Endothelial cell (in vitro differentiated cells): Measurements from ENCODE around the gene AKAP8L. TPM values are rescaled to one million over a fixed set of nuclear protein-coding genes. Genes with fewer than 3 reads are reported as not detected.

ENCODE experiments used
- DNase-seq: peaks from one replicate; pipeline ENCODE4 v3.0.0; 2021; ENCODE audit warnings: low spot score
- H3K27ac Mint-ChIP-seq: one replicate; pipeline ENCODE4 v1.8.0; 2021; ENCODE audit warnings: mixed read lengths, inconsistent platforms; ENCODE audit not compliant: unreplicated experiment
- H3K27me3 Mint-ChIP-seq: one replicate; pipeline ENCODE4 v1.8.0; 2021; ENCODE audit warnings: mild to moderate bottlenecking, moderate library complexity, mixed read lengths, inconsistent platforms; ENCODE audit not compliant: unreplicated experiment
- H3K36me3 Mint-ChIP-seq: one replicate; pipeline ENCODE4 v1.8.0; 2021; ENCODE audit warnings: mild to moderate bottlenecking, low read depth, mixed read lengths, inconsistent platforms; ENCODE audit not compliant: unreplicated experiment
- H3K4me1 Mint-ChIP-seq: one replicate; pipeline ENCODE4 v1.8.0; 2021; ENCODE audit warnings: mild to moderate bottlenecking, mixed read lengths, inconsistent platforms; ENCODE audit not compliant: unreplicated experiment
- H3K4me3 Mint-ChIP-seq: one replicate; pipeline ENCODE4 v1.8.0; 2021; ENCODE audit warnings: mild to moderate bottlenecking, mixed read lengths, inconsistent platforms; ENCODE audit not compliant: unreplicated experiment
- H3K9me3 Mint-ChIP-seq: one replicate; pipeline ENCODE4 v1.8.0; 2021; ENCODE audit warnings: mixed read lengths, inconsistent platforms; ENCODE audit not compliant: unreplicated experiment
- total RNA-seq: library from RNA; stranded (reverse); fragmentation: NEBNext Ultra II Directional; extraction: Animal tissue kit (Norgen Biotek cat#: 25700); gene quantifications from one replicate; pipeline ENCODE4 v1.2.1, GENCODE V29; 2021; ENCODE audit not compliant: unreplicated experiment
- TF ChIP-seq, protein P1 (sequence below): fragments of 200-600 bp; sonication (generic); IDR thresholded peaks from one replicate; pipeline ENCODE4 v1.5.0; 2021; ENCODE audit warnings: antibody characterized with exemption; ENCODE audit not compliant: unreplicated experiment

Gene AKAP8L
- total RNA-seq, 1 donor from 2014 or later: 160 TPM

DNA sequence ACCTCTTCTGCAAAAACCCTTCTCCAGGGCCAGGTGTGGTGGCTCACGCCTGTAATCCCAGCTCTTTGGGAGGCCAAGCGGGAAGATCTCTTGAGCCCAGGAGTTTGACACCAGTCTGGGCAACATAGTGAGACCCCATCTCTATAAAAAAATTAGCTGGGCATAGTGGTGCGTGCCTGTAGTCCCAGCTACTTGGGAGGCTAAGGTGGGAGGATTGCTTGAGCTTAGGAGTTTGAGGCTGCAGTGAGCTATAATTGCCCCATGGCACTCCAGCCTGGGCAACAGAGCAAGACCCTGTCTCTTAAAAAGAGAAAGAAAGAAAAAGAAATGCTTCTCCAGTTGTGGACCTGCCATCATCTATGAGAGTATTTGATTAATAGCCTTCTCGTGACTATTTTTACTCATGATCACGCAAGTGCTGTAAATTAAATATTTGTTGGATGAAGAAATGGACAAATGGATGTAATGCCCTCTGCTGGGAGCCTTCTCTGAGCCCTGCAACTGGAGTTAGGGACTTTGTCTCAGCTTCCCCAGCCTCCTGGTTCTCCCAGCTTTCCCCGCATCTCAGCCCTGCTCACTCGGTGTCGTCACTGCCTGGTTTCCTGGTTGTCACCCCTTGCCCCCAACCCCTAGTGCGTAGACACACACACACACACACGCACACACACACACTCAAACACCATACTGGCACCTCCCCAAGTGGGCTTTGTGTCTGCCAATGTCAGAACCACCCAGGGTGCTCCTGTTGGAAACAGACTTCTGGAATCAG, 18.8 kb upstream of the AKAP8L start:
- H3K36me3 Mint-ChIP-seq: no peaks in the 10 kb centered on the region
- peaks cover 9% of the 10 kb centered on the region for H3K27me3 Mint-ChIP-seq
- TF ChIP-seq, protein P1, sequence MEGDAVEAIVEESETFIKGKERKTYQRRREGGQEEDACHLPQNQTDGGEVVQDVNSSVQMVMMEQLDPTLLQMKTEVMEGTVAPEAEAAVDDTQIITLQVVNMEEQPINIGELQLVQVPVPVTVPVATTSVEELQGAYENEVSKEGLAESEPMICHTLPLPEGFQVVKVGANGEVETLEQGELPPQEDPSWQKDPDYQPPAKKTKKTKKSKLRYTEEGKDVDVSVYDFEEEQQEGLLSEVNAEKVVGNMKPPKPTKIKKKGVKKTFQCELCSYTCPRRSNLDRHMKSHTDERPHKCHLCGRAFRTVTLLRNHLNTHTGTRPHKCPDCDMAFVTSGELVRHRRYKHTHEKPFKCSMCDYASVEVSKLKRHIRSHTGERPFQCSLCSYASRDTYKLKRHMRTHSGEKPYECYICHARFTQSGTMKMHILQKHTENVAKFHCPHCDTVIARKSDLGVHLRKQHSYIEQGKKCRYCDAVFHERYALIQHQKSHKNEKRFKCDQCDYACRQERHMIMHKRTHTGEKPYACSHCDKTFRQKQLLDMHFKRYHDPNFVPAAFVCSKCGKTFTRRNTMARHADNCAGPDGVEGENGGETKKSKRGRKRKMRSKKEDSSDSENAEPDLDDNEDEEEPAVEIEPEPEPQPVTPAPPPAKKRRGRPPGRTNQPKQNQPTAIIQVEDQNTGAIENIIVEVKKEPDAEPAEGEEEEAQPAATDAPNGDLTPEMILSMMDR: no peak
- H3K4me3 Mint-ChIP-seq: peak overlapping the region; percentile 25
- no peaks in the 10 kb centered on the region for H3K9me3 Mint-ChIP-seq
- peaks cover 7% of the 10 kb centered on the region for H3K4me1 Mint-ChIP-seq
- DNase-seq: no peak
- no peak overlapping the region for H3K27ac Mint-ChIP-seq

DNA sequence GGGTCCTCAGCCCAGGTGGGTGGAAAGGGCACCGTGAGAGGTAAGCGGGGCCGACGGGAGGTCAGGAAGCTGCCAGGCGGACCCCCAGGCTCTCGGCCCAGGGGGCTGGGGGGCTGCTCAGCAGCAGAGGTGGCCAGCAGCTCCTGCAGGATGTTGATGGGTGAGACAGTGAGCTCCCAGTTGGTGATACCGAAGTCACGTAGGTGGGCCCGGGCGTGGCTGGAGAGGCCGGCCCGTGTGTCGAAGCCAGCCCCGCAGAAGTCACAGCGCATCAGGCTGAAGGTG, 18.0 kb upstream of the AKAP8L start:
- Mint-ChIP-seq H3K4me3 (no peak overlapping the region), H3K9me3 (no peaks in the 10 kb centered on the region), H3K4me1 (peaks cover 9% of the 10 kb centered on the region), H3K36me3 (peaks cover 2% of the 10 kb centered on the region), H3K27ac (no peak overlapping the region), H3K27me3 (peaks cover 12% of the 10 kb centered on the region)
- TF ChIP-seq, protein P1: no peak
- DNase-seq: no peak

DNA sequence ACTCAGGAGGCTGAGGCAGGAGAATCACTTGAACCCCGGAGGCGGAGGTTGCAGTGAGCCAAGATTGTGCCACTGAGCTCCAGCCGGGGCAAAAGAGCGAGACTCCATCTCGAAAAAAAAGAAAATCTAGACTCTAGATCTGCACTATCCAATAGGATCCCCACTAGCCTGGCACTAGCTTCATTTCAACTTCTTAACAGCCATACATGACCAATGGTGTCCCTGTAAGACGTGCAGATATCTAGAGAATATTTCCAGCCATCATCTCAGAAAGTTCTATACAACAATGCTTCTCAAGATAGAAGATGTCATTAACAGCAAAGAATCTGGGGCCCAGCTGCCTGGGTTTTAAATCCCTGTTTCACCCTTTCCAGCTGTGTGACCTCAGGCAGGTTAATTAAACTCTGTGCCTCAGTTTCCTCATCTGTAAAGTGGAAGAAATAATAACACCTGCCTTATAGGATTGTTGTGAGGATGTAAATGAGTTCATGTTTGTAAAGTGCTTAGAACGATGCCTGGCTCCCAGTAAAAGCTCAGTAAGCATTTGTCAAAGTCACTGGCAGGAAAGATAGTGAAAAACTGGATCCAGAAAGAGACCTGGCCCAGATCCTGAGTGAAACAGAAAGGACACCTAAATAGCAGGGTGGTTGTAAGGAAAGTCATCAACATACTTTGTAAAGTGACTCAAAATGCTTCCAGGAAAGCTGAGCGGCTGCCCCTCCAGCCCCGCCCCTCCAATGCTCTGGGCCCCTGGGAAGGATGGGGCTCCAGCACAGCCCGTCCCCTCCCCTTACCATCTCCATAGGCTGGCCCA, 17.4 kb upstream of the AKAP8L start:
- Mint-ChIP-seq H3K4me1 (peaks cover 15% of the 10 kb centered on the region), H3K27me3 (peaks cover 17% of the 10 kb centered on the region), H3K36me3 (peaks cover 8% of the 10 kb centered on the region), H3K4me3 (no peak overlapping the region), H3K9me3 (no peaks in the 10 kb centered on the region), H3K27ac (no peak overlapping the region)
- DNase-seq: no peak
- TF ChIP-seq, protein P1: no peak

DNA sequence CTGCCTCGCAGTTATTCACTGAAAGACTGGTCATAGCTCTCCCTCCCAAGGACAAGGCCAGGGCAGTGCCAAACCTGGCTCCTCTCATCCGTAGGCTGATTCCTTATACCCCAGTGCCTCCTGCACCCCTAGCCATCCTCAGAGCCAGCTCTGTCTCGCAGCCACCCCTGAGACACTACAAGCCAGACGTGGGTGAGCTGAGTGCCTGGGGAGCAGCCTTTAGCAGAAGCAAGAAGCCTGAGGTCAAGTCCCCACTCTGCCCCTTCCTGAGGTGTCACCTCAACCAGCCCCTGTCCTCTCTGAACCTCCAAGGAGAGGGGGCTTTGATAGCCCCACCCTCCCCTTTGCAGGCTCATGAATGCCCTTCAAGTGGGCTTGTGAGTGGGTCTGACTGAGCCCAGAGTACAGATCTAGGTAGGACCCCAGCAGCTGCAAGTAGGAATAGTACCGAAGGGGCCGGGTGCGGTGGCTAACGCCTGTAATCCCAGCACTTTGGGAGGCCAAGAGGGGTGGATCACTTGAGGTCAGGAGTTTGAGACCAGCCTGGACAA, 14.8 kb upstream of the AKAP8L start:
- peaks cover 21% of the 10 kb centered on the region for H3K36me3 Mint-ChIP-seq
- no peaks in the 10 kb centered on the region for H3K9me3 Mint-ChIP-seq
- peak overlapping the region; percentile 99 for H3K4me3 Mint-ChIP-seq
- H3K4me1 Mint-ChIP-seq: peaks cover 26% of the 10 kb centered on the region
- no peak for DNase-seq
- H3K27me3 Mint-ChIP-seq: peaks cover 25% of the 10 kb centered on the region
- TF ChIP-seq, protein P1: no peak
- peak overlapping the region; percentile 96 for H3K27ac Mint-ChIP-seq
